ENCODE data around the gene PROK1.

The PROK1 gene

DNA sequence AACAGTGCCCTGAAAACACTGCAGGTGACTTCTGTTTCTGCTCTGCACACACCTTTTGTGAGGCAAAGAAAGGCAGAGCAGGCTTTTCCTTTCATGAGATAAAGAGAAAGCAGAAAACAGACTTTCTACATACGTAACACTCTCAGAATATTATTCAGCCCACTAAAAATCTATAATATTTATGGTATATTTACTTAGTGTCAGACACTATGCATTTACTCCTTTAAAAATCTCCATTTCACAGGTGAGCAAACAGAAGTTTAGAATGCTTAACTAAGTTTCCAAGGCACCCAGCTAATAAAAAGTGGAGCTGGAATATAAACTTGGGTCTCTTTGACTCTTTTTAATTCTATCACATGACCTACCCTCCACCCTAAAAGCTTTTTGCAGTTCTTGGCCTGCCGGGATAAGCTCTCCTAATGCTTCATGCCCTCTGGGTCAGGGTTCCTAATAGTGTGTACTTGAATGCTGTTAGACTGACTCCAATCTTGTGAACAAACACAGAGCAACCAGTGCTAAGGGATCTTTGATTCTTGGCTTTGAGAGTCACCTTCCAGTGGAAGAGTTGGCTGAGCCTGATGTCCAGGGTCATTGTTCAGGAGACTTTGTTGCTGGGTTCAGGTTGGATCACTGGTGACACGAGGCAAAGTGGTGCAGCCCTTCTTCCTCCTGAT is 27.2 kb downstream of the PROK1 start:
- WGBS, 2 donors (ENCODE audit: extremely low coverage in 2 of 2, insufficient read length in 2 of 2, insufficient replicate concordance in 1 of 2) = no CpG with 5 or more reads among the region's 3 CpGs
- H3K27ac ChIP-seq (replicated peaks; ENCODE audit: low read length) = no peak overlapping the region

DNA sequence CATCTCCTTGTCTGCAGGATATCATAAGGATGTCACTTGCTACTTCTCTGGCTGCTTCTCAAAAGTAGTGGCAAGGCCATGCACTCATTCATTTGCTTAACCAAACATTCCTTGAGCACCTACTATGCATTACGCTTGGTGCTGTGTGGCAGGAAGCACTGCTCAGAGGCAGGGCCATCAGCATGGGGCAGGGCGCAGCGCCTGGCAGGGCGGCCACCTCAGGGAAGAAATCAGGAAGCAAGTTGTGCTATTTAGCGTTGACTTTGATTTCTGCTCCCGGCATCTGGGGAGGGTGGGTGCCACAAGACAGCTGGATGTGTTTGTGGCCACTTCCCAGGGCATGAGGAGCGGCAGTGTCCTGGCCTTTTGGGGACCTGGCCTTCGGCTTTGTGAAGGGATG is 27.9 kb downstream of the PROK1 start:
- Histone ChIP-seq H2BK5ac (ENCODE audit: low read length) (no peak overlapping the region), H3K18ac (ENCODE audit: low read length) (no peak overlapping the region), H3K4me1 (ENCODE audit: control insufficient read depth in 2 of 2, insufficient read depth in 1 of 2, low read depth in 1 of 2, low read length in 2 of 2) (peaks cover 0 to 11% of the 10 kb centered on the region in 2 donors), H3K36me3 (replicated peaks in 1 of 2; ENCODE audit: control insufficient read depth in 2 of 2, insufficient read depth in 2 of 2, low read length in 2 of 2) (no peaks in the 10 kb centered on the region), H3K4me2 (ENCODE audit: insufficient read depth, low read length, poor library complexity, severe bottlenecking) (no peak overlapping the region), H3K14ac (ENCODE audit: low read length) (no peak overlapping the region), H3K4me3 (ENCODE audit: low read length in 2 of 2) (no peak overlapping the region), H2AFZ (ENCODE audit: low read length) (no peak overlapping the region), H3K23ac (ENCODE audit: low read depth, low read length, poor library complexity) (no peak overlapping the region), H3K27ac (replicated peaks; ENCODE audit: low read length) (no peak overlapping the region), H2BK15ac (ENCODE audit: low read length) (no peak overlapping the region), H3K9me3 (replicated peaks in 1 of 2; ENCODE audit: control insufficient read depth in 2 of 2, insufficient read depth in 1 of 2, low read depth in 1 of 2, low read length in 2 of 2) (no peaks in the 10 kb centered on the region), H3K9ac (ENCODE audit: low read depth, low read length, poor library complexity) (no peak overlapping the region), H3K27me3 (ENCODE audit: control insufficient read depth in 3 of 3, insufficient read depth in 3 of 3, low read depth in 1 of 3, low read length in 3 of 3) (peaks cover 0 to 38% (median 0%) of the 10 kb centered on the region in 3 experiments), H2AK5ac (ENCODE audit: low read depth, low read length) (no peak overlapping the region), H2BK12ac (ENCODE audit: low read length) (no peak overlapping the region), H4K91ac (ENCODE audit: low read depth, low read length, poor library complexity) (no peak overlapping the region), H3K4ac (ENCODE audit: low read length) (no peak overlapping the region), H3K79me1 (ENCODE audit: low read depth, low read length) (no peaks in the 10 kb centered on the region), H4K8ac (ENCODE audit: low read depth, low read length) (no peak overlapping the region), H2BK120ac (ENCODE audit: low read depth, low read length) (no peak overlapping the region)
- no CpG with 5 or more reads among the region's 8 CpGs for WGBS, 2 donors (ENCODE audit: extremely low coverage in 2 of 2, insufficient read length in 2 of 2, insufficient replicate concordance in 1 of 2)
- no peak for DNase-seq (ENCODE audit: low spot score)

More for the DNA sequence above, 27.2 kb downstream of the PROK1 start:
- no peak for DNase-seq (ENCODE audit: low spot score)
- Histone ChIP-seq H3K4ac (ENCODE audit: low read length) (no peak overlapping the region), H3K4me1 (ENCODE audit: control insufficient read depth in 2 of 2, insufficient read depth in 1 of 2, low read depth in 1 of 2, low read length in 2 of 2) (peaks cover 0 to 11% of the 10 kb centered on the region in 2 donors), H3K14ac (ENCODE audit: low read length) (no peak overlapping the region), H4K8ac (ENCODE audit: low read depth, low read length) (no peak overlapping the region), H3K4me3 (ENCODE audit: low read length in 2 of 2) (no peak overlapping the region), H3K9me3 (replicated peaks in 1 of 2; ENCODE audit: control insufficient read depth in 2 of 2, insufficient read depth in 1 of 2, low read depth in 1 of 2, low read length in 2 of 2) (no peaks in the 10 kb centered on the region), H2BK5ac (ENCODE audit: low read length) (no peak overlapping the region), H3K4me2 (ENCODE audit: insufficient read depth, low read length, poor library complexity, severe bottlenecking) (no peak overlapping the region), H2BK120ac (ENCODE audit: low read depth, low read length) (no peak overlapping the region), H3K36me3 (replicated peaks in 1 of 2; ENCODE audit: control insufficient read depth in 2 of 2, insufficient read depth in 2 of 2, low read length in 2 of 2) (no peaks in the 10 kb centered on the region), H3K27me3 (ENCODE audit: control insufficient read depth in 3 of 3, insufficient read depth in 3 of 3, low read depth in 1 of 3, low read length in 3 of 3) (peaks cover 0 to 32% (median 0%) of the 10 kb centered on the region in 3 experiments), H4K91ac (ENCODE audit: low read depth, low read length, poor library complexity) (no peak overlapping the region), H3K18ac (ENCODE audit: low read length) (no peak overlapping the region), H3K23ac (ENCODE audit: low read depth, low read length, poor library complexity) (no peak overlapping the region), H3K9ac (ENCODE audit: low read depth, low read length, poor library complexity) (no peak overlapping the region), H2BK12ac (ENCODE audit: low read length) (no peak overlapping the region), H2AK5ac (ENCODE audit: low read depth, low read length) (no peak overlapping the region), H2AFZ (ENCODE audit: low read length) (no peak overlapping the region), H3K79me1 (ENCODE audit: low read depth, low read length) (no peaks in the 10 kb centered on the region), H2BK15ac (ENCODE audit: low read length) (no peak overlapping the region)

DNA sequence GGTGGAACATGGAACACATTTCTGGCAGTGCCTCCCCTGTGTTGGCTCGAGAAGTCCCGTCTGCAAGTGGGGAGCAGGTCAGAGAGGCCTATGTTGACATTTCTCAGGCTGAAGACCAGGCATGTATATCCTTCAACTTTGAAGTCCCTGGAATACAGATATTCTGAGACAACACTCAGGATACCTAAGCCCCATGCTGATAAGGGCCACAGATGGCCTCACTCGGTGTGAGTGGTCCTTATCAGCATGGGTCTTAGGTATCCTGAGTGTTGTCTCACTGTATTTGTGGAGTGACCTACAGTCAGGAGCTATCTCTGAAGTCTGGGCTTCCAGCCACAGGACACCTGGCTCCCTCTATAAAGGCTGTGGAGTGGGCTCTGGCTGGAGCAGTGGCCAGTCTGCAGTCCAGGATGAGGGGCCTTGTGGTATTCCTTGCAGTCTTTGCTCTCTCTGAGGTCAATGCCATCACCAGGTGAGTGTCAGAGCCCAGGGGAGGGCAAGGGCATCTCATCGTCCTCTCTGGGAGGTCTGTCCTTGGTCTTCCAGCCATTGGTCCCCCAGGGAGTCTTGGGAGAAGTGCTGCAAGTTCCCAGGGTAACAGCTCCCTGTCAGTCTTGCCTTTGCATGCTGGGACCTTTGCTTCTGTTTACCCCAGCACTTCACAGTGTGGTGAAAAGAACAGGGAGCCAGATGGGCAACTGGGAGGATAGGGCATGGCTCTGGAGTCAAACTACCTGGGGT is 29.6 kb downstream of the PROK1 start:
- Histone ChIP-seq H3K79me1 (ENCODE audit: low read depth, low read length) (no peaks in the 10 kb centered on the region), H2BK12ac (ENCODE audit: low read length) (no peak overlapping the region), H3K4me2 (ENCODE audit: insufficient read depth, low read length, poor library complexity, severe bottlenecking) (no peak overlapping the region), H3K4me1 (ENCODE audit: control insufficient read depth in 2 of 2, insufficient read depth in 1 of 2, low read depth in 1 of 2, low read length in 2 of 2) (peaks cover 0 to 11% of the 10 kb centered on the region in 2 donors), H3K9me3 (replicated peaks in 1 of 2; ENCODE audit: control insufficient read depth in 2 of 2, insufficient read depth in 1 of 2, low read depth in 1 of 2, low read length in 2 of 2) (no peaks in the 10 kb centered on the region), H2BK120ac (ENCODE audit: low read depth, low read length) (no peak overlapping the region), H4K91ac (ENCODE audit: low read depth, low read length, poor library complexity) (no peak overlapping the region), H3K4ac (ENCODE audit: low read length) (no peak overlapping the region), H3K36me3 (replicated peaks in 1 of 2; ENCODE audit: control insufficient read depth in 2 of 2, insufficient read depth in 2 of 2, low read length in 2 of 2) (no peaks in the 10 kb centered on the region), H3K27ac (replicated peaks; ENCODE audit: low read length) (no peak overlapping the region), H3K27me3 (ENCODE audit: control insufficient read depth in 3 of 3, insufficient read depth in 3 of 3, low read depth in 1 of 3, low read length in 3 of 3) (peaks cover 0 to 50% (median 0%) of the 10 kb centered on the region in 3 experiments), H2AFZ (ENCODE audit: low read length) (no peak overlapping the region), H3K23ac (ENCODE audit: low read depth, low read length, poor library complexity) (no peak overlapping the region), H2BK5ac (ENCODE audit: low read length) (no peak overlapping the region), H3K9ac (ENCODE audit: low read depth, low read length, poor library complexity) (no peak overlapping the region), H3K4me3 (ENCODE audit: low read length in 2 of 2) (no peak overlapping the region), H4K8ac (ENCODE audit: low read depth, low read length) (no peak overlapping the region), H3K18ac (ENCODE audit: low read length) (no peak overlapping the region), H2BK15ac (ENCODE audit: low read length) (no peak overlapping the region), H2AK5ac (ENCODE audit: low read depth, low read length) (no peak overlapping the region), H3K14ac (ENCODE audit: low read length) (no peak overlapping the region)
- no peak for DNase-seq (ENCODE audit: low spot score)
- no CpG with 5 or more reads among the region's 4 CpGs for WGBS, 2 donors (ENCODE audit: extremely low coverage in 2 of 2, insufficient read length in 2 of 2, insufficient replicate concordance in 1 of 2)

DNA sequence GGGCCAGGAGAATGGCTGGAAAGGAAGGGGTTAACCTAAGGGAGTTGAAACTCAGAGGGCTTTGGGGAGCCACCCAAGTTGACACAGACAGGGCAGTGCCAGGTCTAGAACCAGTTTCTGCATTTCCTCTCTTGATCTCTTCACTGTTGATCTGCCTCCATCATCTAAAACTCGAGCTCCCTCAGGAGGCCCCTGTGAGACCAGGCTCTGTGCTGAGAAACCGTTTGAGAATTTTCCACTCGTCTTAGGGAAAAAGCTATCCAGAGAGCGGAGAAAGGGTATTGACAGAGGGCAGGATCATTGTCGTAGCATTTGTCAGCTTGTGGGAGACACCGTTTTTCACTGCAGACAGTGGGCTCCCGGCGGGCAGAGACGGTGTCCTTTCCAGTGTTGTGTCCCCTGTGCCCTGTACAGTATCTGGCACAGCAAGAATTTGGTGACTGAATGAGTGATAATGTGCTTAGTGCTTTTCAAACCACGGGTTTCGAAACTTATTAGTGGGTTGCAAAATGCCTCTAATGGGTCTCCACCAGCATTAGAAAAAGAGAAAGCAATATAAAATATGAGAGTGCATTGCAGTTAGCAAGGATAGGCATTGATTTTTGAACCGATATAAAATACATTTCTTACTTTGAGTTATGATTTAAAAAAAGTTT is 31.1 kb downstream of the PROK1 start:
- Histone ChIP-seq H2BK15ac (ENCODE audit: low read length) (no peak overlapping the region), H3K4me2 (ENCODE audit: insufficient read depth, low read length, poor library complexity, severe bottlenecking) (no peak overlapping the region), H2BK120ac (ENCODE audit: low read depth, low read length) (no peak overlapping the region), H4K8ac (ENCODE audit: low read depth, low read length) (no peak overlapping the region), H3K27ac (replicated peaks; ENCODE audit: low read length) (no peak overlapping the region), H3K14ac (ENCODE audit: low read length) (no peak overlapping the region), H3K23ac (ENCODE audit: low read depth, low read length, poor library complexity) (no peak overlapping the region), H3K4me3 (ENCODE audit: low read length in 2 of 2) (no peak overlapping the region), H2AFZ (ENCODE audit: low read length) (no peak overlapping the region), H2AK5ac (ENCODE audit: low read depth, low read length) (no peak overlapping the region), H2BK5ac (ENCODE audit: low read length) (no peak overlapping the region), H3K4ac (ENCODE audit: low read length) (no peak overlapping the region), H3K36me3 (replicated peaks in 1 of 2; ENCODE audit: control insufficient read depth in 2 of 2, insufficient read depth in 2 of 2, low read length in 2 of 2) (no peaks in the 10 kb centered on the region), H3K9me3 (replicated peaks in 1 of 2; ENCODE audit: control insufficient read depth in 2 of 2, insufficient read depth in 1 of 2, low read depth in 1 of 2, low read length in 2 of 2) (no peaks in the 10 kb centered on the region), H3K4me1 (ENCODE audit: control insufficient read depth in 2 of 2, insufficient read depth in 1 of 2, low read depth in 1 of 2, low read length in 2 of 2) (peaks cover 0 to 11% of the 10 kb centered on the region in 2 donors), H2BK12ac (ENCODE audit: low read length) (no peak overlapping the region), H3K18ac (ENCODE audit: low read length) (no peak overlapping the region), H3K9ac (ENCODE audit: low read depth, low read length, poor library complexity) (no peak overlapping the region), H3K79me1 (ENCODE audit: low read depth, low read length) (no peaks in the 10 kb centered on the region), H4K91ac (ENCODE audit: low read depth, low read length, poor library complexity) (no peak overlapping the region), H3K27me3 (ENCODE audit: control insufficient read depth in 3 of 3, insufficient read depth in 3 of 3, low read depth in 1 of 3, low read length in 3 of 3) (peaks cover 0 to 63% (median 0%) of the 10 kb centered on the region in 3 experiments)
- no CpG with 5 or more reads among the region's 12 CpGs for WGBS, 2 donors (ENCODE audit: extremely low coverage in 2 of 2, insufficient read length in 2 of 2, insufficient replicate concordance in 1 of 2)
- no peak for DNase-seq (ENCODE audit: low spot score)

Data from neuronal stem cell (in vitro differentiated cells).